Spinal cord (tissue), 10 donors: ENCODE data around the gene PDXDC1. TPM values are rescaled to one million over a fixed set of nuclear protein-coding genes. Genes with fewer than 3 reads are reported as not detected.
"Not testable (repeated sequence)": the region's sequence is repeated elsewhere in the genome, so short reads cannot be mapped to it uniquely, and the experiment has no call there.

Experiments used
- DNase-seq, 6 donors: peaks; one replicate each; pipeline versions ENCODE4 v3.0.0 to v3.0.0-alpha.2; 2013 to 2015; ENCODE audit warnings: low spot score in 6 of 6, low read depth in 4 of 6
- H3K27ac ChIP-seq: one replicate; pipeline ENCODE4 v1.5.1; 2013; ENCODE audit warnings: low read depth, low read length, control low read depth
- H3K27me3 ChIP-seq: one replicate; pipeline ENCODE4 v1.6.1; 2013; ENCODE audit warnings: low read length; ENCODE audit not compliant: control insufficient read depth, insufficient read depth
- H3K36me3 ChIP-seq: one replicate; pipeline ENCODE4 v1.6.1; 2013; ENCODE audit warnings: low read length; ENCODE audit not compliant: control insufficient read depth, insufficient read depth
- H3K4me1 ChIP-seq: one replicate; pipeline ENCODE4 v1.6.1; 2013; ENCODE audit warnings: low read length; ENCODE audit not compliant: control insufficient read depth, insufficient read depth
- H3K4me3 ChIP-seq: one replicate; pipeline ENCODE4 v1.5.1; 2013; ENCODE audit warnings: low read depth, low read length, control low read depth
- H3K9me3 ChIP-seq: one replicate; pipeline ENCODE4 v1.6.1; 2013; ENCODE audit warnings: low read length; ENCODE audit not compliant: control insufficient read depth, insufficient read depth
- WGBS: methylation state at CpG from one replicate; pipeline ENCODE4 v1.1.5; 2013; ENCODE audit warnings: missing lambda C conversion rate; ENCODE audit not compliant: insufficient coverage; 5-methylcytosine and 5-hydroxymethylcytosine counted together
- polyA plus RNA-seq, 2 donors: library from polyadenylated mRNA; unstranded; fragments of 120-200 nt; gene quantifications; one replicate each; pipeline ENCODE4 v1.2.1, GENCODE V29; 2013; ENCODE audit not compliant: insufficient read length in 2 of 2
- total RNA-seq, 2 donors: library from RNA; depleted of rRNA in 1 of 2; stranded (reverse); fragments of 120-200 nt in 1 of 2; fragments of >200 nt in 1 of 2; gene quantifications; one replicate each; pipeline versions ENCODE4 v1.2.3 to v1.2.4, GENCODE V29; 2013 to 2014
- donor health status: healthy.

Gene PDXDC1
- total and polyA plus RNA-seq, 4 donors: 52.3 to 82.9 (median 57.8) TPM

- not testable (repeated sequence) for H3K27me3 ChIP-seq, H3K4me1 ChIP-seq, DNase-seq, H3K36me3 ChIP-seq, H3K27ac ChIP-seq, H3K9me3 ChIP-seq, H3K4me3 ChIP-seq
- WGBS: 63% methylated on average over 2 of the region's 3 CpGs
Measured at GRCh38 chr16:15008647-15009046, 33.8 kb downstream of the PDXDC1 start.

GRCh38 chr16:15012941-15013340, 38.1 kb downstream of the PDXDC1 start:
- not testable (repeated sequence) for DNase-seq, H3K27me3 ChIP-seq, H3K9me3 ChIP-seq, H3K4me3 ChIP-seq, H3K27ac ChIP-seq, H3K4me1 ChIP-seq
- peaks cover 16% of the 10 kb centered on the region for H3K36me3 ChIP-seq
- WGBS: 98% methylated on average over 4 of the region's 10 CpGs

- no CpG with 5 or more reads among the region's 3 CpGs for WGBS
- not testable (repeated sequence) for H3K4me1 ChIP-seq, H3K27me3 ChIP-seq, DNase-seq, H3K9me3 ChIP-seq, H3K4me3 ChIP-seq, H3K27ac ChIP-seq
- peaks cover 23% of the 10 kb centered on the region for H3K36me3 ChIP-seq
Measured at GRCh38 chr16:15015671-15016070, 40.8 kb downstream of the PDXDC1 start.

GRCh38 chr16:15016354-15016753, 41.5 kb downstream of the PDXDC1 start:
- peaks cover 25% of the 10 kb centered on the region for H3K36me3 ChIP-seq
- H3K9me3 ChIP-seq, H3K4me1 ChIP-seq, DNase-seq, H3K4me3 ChIP-seq, H3K27ac ChIP-seq, H3K27me3 ChIP-seq: not testable (repeated sequence)
- WGBS: 100% methylated on average over 3 of the region's 4 CpGs

- H3K36me3 ChIP-seq: peaks cover 25% of the 10 kb centered on the region
- H3K27ac ChIP-seq, H3K4me1 ChIP-seq, H3K4me3 ChIP-seq, H3K27me3 ChIP-seq, DNase-seq, H3K9me3 ChIP-seq: not testable (repeated sequence)
- WGBS: 70% methylated on average over 2 of the region's 4 CpGs
Measured at GRCh38 chr16:15016951-15017580, 42.2 kb downstream of the PDXDC1 start.

- H3K4me3 ChIP-seq, H3K27ac ChIP-seq: not testable (repeated sequence)
- 71% methylated on average over 7 of the region's 7 CpGs for WGBS
Measured at GRCh38 chr16:15021429-15021828, 46.6 kb downstream of the PDXDC1 start.

GRCh38 chr16:15022194-15022593, 47.4 kb downstream of the PDXDC1 start:
- H3K9me3 ChIP-seq, H3K27me3 ChIP-seq, H3K4me3 ChIP-seq, H3K4me1 ChIP-seq, H3K27ac ChIP-seq: not testable (repeated sequence)
- peak in 3 of 6 donors; percentile 19 to 83 (median 42) for DNase-seq
- WGBS: 40% methylated on average over 2 of the region's 4 CpGs
- H3K36me3 ChIP-seq: peaks cover 30% of the 10 kb centered on the region

More at GRCh38 chr16:15021429-15021828, 46.6 kb downstream of the PDXDC1 start:
- not testable (repeated sequence) for H3K27me3 ChIP-seq, H3K4me1 ChIP-seq, DNase-seq, H3K9me3 ChIP-seq
- peaks cover 32% of the 10 kb centered on the region for H3K36me3 ChIP-seq

- 87% methylated on average over 10 of the region's 13 CpGs for WGBS
- H3K4me1 ChIP-seq, DNase-seq, H3K27me3 ChIP-seq, H3K27ac ChIP-seq, H3K9me3 ChIP-seq, H3K4me3 ChIP-seq: not testable (repeated sequence)
- H3K36me3 ChIP-seq: peaks cover 33% of the 10 kb centered on the region
Measured at GRCh38 chr16:15023381-15024077, 48.7 kb downstream of the PDXDC1 start.

GRCh38 chr16:15024858-15025199, 50.0 kb downstream of the PDXDC1 start:
- peaks cover 33% of the 10 kb centered on the region for H3K36me3 ChIP-seq
- H3K4me3 ChIP-seq, H3K9me3 ChIP-seq, DNase-seq, H3K4me1 ChIP-seq, H3K27ac ChIP-seq, H3K27me3 ChIP-seq: not testable (repeated sequence)
- WGBS: no CpG with 5 or more reads among the region's 1 CpG
